Measurements from ENCODE around the gene TEX261.
"Not testable (repeated sequence)": the region's sequence is repeated elsewhere in the genome, so short reads cannot be mapped to it uniquely, and the experiment has no call there.

The TEX261 gene

GRCh38 chr2:70994699-70995425 lies at the start of gene TEX261:
TSS of gene TEX261 (minus strand) at chr2:70994873. CDS start at chr2:70994757, 116 bp downstream.
- DNase-seq = peak; percentile 91

- no peak for DNase-seq
These were observed 49.1 kb upstream of the TEX261 start for GRCh38 chr2:71043531-71044407.

GRCh38 chr2:71042287-71042686 lies 47.6 kb upstream of the TEX261 start:
- DNase-seq = no peak

DNA sequence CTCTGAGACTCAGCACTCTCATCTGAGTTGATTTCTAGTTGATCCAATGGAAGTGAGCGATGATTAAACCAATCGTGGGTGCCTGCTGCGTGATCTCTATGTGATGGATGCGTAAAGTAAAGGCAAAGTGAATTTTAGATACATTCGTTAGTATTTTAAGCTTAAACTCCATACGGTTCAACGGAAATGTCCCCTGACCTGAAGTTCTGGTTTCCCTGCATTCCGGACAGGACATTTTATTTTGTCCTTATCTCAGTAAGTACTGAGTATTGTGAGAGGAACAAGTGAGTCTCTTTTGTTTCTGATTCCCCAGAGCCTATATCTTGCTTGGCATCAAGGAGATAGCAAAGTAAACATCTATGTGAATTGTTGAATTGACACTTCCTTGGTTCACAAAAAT lies 41.6 kb upstream of the TEX261 start:
- DNase-seq = not testable (repeated sequence)

GRCh38 chr2:71023553-71024243 lies 29.0 kb upstream of the TEX261 start:
- DNase-seq = not testable (repeated sequence)

DNA sequence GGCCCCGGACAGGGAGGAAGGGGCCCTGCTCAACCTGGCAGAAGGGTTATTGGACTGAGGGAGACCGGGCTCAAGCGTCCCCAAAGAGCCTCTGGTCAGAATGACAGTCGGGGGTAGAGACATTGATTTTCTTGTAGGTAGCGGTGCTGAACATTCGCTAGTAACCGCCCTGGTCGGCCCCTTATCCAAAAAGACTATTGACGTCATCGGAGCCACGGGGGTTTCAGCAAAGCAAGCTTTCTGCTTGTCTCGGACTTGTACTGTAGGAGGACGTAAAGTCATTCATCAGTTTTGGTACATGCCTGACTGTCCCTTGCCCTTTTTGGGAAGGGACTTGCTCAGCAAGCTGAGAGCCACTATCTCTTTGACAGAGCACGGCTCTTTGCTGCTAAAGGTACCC lies 26.7 kb upstream of the TEX261 start:
- DNase-seq = not testable (repeated sequence)

- not testable (repeated sequence) for DNase-seq
These were observed 25.3 kb upstream of the TEX261 start for GRCh38 chr2:71019989-71020388.

GRCh38 chr2:71018625-71019024 lies 24.0 kb upstream of the TEX261 start:
- no peak for DNase-seq

DNA sequence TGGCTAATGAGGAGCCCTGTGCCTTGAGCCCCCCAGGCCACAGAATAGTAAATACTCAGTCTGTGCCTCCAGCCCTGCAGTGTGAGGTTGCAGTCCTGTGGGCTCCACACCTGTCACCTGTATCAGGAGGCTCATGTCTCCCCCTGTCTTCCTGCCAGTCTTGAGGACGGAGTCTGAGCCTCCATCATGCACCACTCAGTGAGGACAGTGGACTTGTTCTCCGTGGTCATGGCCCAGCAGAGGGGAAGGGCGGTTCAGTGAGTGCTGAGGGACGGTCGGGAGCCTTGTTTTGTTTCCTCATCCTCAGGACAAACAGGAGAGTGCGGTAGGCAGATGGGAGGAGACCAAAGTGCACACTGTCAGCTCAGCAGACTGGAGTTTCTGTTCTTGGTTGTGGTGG lies 17.1 kb upstream of the TEX261 start:
- DNase-seq = not testable (repeated sequence)

DNA sequence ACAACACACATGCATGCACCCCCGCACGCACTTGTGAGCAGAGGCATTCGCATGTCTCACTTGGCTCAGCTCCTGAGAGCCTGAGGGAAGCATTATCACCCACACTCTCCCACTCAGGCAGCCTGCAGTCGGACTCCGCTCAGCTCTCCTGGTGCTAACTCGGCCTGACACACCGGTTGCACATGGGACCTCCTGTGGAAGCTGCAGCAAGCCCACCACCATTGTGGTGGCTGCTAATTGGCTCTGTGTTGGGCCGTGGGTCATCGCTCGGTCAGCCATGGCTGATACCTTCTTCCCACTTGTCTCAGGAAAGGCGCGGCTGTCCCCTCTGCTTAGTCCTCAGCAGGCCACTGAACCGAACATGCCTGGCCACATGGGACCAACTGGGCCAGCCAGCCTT lies 13.7 kb upstream of the TEX261 start:
- DNase-seq = no peak

DNA sequence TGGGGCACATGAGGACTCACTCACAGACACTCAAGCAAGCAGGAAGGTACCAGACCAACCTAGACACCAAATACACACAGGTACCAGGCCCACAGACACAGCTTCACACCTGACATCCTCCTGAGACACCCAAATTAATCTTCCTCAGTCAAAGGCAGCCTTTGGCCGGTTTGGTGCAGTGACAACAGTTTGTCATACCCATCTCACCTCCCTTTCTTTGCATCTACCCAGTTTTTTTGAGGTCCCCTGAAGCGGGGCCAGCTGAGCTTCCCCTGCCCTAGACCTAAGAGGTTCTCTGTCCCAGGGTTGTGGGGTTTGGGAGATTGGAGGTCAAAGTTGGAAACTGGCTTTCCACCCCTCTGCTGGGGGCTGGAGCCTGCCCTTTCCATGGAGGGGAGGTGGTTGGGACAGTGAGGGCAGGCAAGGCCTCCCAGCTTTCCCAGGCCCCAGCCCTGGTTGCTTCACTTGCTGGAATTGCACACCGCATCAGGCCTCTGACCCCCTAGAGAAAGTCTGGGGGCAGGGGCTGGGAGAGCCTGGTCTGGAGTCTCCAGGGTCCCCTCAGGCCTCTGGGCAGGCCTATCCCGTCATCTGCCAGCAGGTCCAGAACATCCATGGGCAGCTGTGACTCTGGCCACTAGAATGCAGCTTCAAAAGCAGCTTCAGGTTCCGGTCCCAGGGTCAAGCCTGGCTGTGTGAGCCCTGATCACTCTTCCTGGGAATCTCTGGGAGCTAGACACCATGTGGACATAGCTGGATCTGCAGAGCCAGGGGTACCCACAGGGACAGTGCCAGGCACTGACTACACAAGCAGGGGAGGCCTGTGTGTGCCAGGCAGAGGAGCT lies 12.5 kb upstream of the TEX261 start:
- no peak for DNase-seq

DNA sequence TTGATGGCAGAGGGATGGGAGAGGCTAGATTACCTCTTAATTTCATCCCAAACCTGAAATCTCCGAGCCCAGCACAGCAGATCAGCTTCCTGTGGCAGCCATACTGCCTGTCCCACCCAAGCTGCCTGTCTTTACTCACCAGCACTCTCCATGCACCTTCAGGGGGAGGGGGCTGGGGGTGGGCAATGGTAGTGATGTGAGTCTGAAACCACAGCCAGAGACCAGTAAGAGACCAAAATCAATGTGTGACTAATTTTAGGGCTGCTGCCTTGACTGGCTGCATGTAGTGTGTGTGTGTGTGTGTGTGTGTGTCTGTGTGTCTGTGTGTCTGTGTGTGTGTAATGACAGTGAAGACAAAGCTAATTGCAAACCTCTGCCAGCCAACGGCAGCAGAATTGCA lies 11.7 kb upstream of the TEX261 start:
- no peak for DNase-seq

GRCh38 chr2:71005271-71006202 lies 10.9 kb upstream of the TEX261 start:
- no peak for DNase-seq

DNA sequence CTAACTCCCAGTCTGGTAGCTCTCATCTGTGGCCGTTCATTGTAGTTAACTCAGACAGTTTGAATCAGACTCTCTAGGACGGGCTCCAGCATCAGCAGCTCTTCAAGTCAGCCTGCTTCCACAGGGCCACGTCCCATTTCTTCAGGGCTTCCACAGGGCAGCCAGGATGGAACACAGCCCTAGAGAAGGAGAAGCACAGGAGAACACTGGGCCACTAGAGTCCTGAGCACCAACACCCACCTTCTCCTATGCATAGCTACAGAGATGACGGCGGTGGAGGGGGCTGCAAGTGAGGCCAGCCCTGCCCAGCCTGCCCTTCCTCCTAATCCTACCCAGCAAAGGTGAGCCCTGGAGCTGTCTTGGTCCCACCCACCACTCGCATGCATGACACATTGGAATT lies 10.2 kb upstream of the TEX261 start:
- DNase-seq = no peak

- no peak for DNase-seq
These were observed 9.5 kb upstream of the TEX261 start for GRCh38 chr2:71003966-71004755.

DNA sequence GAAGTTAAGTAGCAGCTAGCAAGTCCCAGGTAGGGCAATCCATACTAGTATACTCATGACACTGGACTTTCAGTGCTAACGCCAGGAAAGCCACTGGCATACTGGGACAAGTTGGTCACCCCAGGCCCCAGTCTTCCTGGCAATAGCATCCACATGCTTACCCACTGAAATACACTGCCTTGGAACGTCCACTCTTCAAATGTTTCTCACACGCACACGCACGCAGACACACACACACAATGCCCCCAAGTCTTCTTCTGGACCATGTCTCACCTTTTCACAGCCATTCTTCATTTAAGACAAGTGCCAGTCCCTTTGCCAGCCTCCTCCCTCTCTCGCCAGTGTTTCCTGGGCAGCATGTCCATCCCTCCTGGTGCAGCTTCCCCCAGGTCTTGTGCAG lies 8.7 kb upstream of the TEX261 start:
- DNase-seq = no peak

DNA sequence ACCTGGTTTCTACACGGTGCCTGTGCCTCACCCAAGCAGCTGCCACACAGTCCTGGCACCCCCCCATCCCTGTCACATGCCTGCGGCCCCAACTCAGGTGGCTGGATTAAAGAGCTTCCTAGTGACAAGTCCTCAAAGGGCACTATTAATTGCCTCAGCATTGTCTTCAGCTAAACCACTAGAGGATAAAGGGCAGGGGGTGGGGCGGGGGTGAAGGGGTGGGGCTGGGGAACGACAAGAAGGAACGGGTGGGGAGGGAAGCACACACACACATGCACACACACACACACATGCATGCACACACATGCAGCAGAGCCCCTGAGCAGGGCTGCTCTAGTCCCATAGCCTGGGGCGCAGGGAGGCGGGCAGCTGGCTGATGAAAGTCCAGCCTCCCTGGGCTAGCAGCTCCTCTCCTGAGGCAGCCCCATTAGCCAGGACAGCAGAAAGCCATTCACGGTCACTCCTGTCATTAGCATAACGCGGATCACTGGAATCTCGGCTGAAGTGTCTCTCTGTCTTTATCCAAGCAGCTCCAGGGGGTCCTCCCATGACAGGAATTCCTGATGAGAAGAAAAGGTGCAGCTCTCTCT lies 7.4 kb upstream of the TEX261 start:
- no peak for DNase-seq

DNA sequence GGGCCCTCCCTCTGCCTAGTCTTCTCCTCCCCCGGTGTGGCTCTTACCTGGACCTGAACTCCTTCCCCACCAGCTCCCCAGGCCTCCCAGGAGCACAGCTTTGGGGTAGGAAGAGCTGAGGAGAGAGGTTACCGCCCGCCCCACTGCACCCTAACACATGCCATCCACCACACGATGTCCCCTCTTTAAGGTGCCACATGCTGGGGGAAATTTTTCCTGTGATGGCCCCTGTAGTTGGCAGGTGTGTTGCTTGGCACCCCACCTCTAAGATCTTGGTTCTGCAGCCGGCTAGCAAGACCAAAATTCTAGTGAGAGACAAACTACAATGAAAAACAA lies 6.9 kb upstream of the TEX261 start:
- no peak for DNase-seq

DNA sequence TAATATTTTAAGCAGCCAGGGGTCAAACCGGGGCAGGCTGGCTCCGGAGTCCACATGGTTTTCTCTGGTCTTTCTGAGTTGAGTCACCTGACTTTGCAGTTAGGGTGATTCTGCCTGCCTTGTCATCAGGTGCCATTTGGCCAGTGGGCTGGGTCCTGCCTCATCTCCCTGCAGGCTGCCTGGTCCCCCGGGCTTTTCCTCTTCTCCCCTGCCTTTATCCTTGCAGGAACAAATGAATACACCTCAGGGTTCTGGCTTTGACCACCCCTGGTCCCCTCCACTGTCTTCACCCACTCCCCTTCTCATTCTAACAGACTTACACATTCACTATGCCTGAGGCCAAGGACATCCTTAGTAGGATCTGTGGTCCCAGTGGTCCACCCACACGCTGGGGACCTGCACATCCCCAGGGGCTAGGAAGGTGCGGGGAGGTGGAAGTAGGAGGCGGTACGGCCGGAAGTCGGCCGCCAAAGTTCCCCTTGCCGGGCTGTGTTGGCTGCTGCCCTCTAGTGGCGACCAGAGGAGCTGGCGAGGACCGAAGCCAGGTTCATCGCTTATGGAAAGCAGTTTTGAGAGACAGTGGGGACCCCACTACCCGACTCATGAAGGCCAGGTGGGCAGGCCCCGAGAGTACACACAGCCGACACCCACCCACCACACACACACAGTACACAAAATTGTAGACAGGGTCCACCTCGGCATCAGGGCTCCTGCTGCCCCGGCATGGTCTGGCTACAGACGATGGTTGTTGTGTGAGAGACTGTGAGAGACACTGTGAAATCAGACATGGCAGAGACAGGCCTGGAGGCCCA lies 6.3 kb upstream of the TEX261 start:
- peak; percentile 72 for DNase-seq

All from midbrain (tissue), 1 donor.